ENCODE results near the gene TXN2. TPM values are rescaled to one million over a fixed set of nuclear protein-coding genes. Genes with fewer than 3 reads are reported as not detected.
A peak's percentile ranks its signal among the peaks of the same experiment; 100 is the strongest.

Gene TXN2
- total RNA-seq, 1 experiment from 2014 or later, result 87.0 TPM

DNA sequence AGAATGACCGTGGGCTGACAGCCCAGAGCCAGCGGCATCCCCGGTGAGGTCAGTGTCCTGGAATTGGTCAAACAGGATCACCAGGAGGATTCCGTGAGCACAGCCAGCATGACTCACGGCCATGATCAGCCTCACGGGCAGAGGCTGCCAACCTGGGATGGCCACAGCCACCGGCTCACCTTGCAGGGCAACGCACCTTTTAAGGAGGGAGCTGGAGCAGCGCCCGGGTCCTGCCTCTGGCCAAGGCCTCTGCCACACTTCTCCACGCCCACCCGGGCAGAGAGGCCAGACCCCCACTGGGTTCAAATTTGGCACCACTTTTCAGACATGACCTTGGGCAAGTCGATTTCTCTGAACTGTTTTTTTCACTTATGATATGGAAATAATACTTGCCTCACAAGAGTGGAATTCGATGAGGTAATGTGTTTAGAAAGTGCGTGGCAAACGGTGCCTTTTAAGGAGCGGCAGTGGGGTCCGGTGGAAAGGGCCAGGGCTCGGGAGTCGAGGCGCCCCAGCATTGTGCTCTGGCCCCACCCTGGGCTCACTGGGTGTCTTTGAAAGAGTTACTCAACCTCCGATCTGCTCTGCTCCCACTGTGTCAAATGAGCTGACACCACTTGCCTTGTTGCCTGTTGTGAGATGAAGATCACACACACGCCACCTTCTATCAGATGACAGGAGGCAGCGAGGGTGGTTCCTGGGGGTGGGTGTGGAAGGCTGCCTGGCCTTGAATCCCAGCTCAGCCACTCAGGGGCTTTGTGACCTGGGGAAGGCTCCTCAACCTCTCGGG, 16.0 kb downstream of the TXN2 start (continued):
- TF ChIP-seq POLR2AphosphoS5 (IDR thresholded peaks at IDR 0.05; ENCODE audit: low read depth, low read length) (peak; percentile 56; the same call in 1 of the 2 replicates), FOSL1 (IDR thresholded peaks at IDR 0.05; ENCODE audit: low read depth) (peak; percentile 81), CBX3 (IDR thresholded peaks at IDR 0.05; ENCODE audit: low read depth) (peak; percentile 61; the same call in 1 of the 2 replicates), SRF (IDR thresholded peaks at IDR 0.05; ENCODE audit: low read depth) (peak; percentile 91), ELF1 (IDR thresholded peaks at IDR 0.05; ENCODE audit: borderline replicate concordance, low read depth) (no peak)

DNA sequence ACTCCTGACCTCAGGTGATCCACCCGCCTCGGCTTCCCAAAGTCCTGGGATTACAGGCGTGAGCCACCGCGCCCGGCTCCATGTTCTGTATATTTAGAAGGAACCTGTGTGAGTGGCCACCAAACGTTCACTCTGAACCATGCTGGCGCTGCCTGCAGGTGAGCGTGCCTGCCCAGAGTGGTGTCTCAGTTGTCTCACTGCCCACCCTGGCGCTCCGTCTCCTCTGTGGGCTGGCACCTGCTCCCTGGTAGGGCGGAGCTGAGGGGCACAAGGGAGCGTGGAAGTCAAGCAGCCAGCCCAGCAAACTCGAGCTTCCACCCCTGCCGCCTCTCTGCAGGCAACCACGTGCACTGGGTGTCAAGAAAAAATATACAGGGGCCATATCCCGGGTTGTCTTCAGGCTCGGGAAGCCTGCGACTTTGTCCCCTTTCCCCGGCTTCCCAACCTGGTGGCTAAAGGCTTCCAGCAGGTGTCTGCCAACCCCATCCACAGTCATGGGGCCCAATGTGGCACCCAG, 16.7 kb downstream of the TXN2 start:
- Histone ChIP-seq H3K4me3 (replicated peaks in 1 of 2; ENCODE audit: low read depth in 1 of 2, low read length in 2 of 2) (peak overlapping the region in 1 of 2 experiments; percentile 32; a peak in 1 of 4 replicates), H3K9me2 (ENCODE audit: insufficient read depth) (no peaks in the 10 kb centered on the region), H3K4me2 (ENCODE audit: low read length) (peak overlapping the region; percentile 80), H3K9me3 (ENCODE audit: control insufficient read depth in 1 of 2, insufficient read depth in 1 of 2, low read depth in 1 of 2, low read length in 2 of 2) (no peaks in the 10 kb centered on the region), H4K20me1 (ENCODE audit: insufficient read depth) (no peaks in the 10 kb centered on the region), H3K79me2 (ENCODE audit: insufficient read depth, low read length) (no peaks in the 10 kb centered on the region), H3K4me1 (ENCODE audit: control insufficient read depth in 1 of 2, insufficient read depth in 2 of 2, low read length in 2 of 2) (peaks cover 69 to 80% of the 10 kb centered on the region in 2 experiments), H3K27me3 (ENCODE audit: insufficient read depth, low read length) (no peaks in the 10 kb centered on the region), H2AFZ (ENCODE audit: low read depth, low read length, poor library complexity, severe bottlenecking) (no peak overlapping the region), H3K27ac (ENCODE audit: low read depth, low read length) (peak overlapping the region; percentile 77), H3K9ac (ENCODE audit: low read length) (peak overlapping the region; percentile 54), H3K36me3 (ENCODE audit: control insufficient read depth in 1 of 2, insufficient read depth in 2 of 2, low read length in 2 of 2) (peaks cover 0 to 8% of the 10 kb centered on the region in 2 experiments; a peak in 1 of 4 replicates)
- TSS peak; percentile 53 for BruUV-seq (replicated peaks)
- peak; percentile 0; the same call in 1 of the 2 replicates for ATAC-seq
- RAD21 ChIA-PET (ENCODE audit: low non-redundant PET in 1 of 2, low total read pairs in 2 of 2, uncharacterized antibody in 2 of 2, unreplicated experiment in 2 of 2), result no interaction called here
- POLR2A ChIA-PET, result interaction anchor here (2.0 kb wide), 1 partner anchor 77 kb away, joined by 5 read pairs; the partner anchor contains the start of gene MYH9
- CTCF ChIA-PET, result interaction anchor here (3.8 kb wide), 1 partner anchor 163 kb away, joined by 20 read pairs; no protein-coding TSS in a partner anchor
- DNase-seq (ENCODE audit: low read depth, low spot score), result no peak
- intact Hi-C loops (cut with micrococcal nuclease), result loop anchor here (5.0 kb wide), 1 partner anchor 77 kb away; the partner anchor contains the start of gene MYH9
- TF ChIP-seq SIN3A (IDR thresholded peaks at IDR 0.05; ENCODE audit: low read depth) (no peak), POLR2AphosphoS5 (IDR thresholded peaks at IDR 0.05; ENCODE audit: low read depth, low read length) (no peak), FOSL1 (IDR thresholded peaks at IDR 0.05; ENCODE audit: low read depth) (no peak), EZH2 (IDR thresholded peaks at IDR 0.05) (no peak), ELF1 (IDR thresholded peaks at IDR 0.05; ENCODE audit: borderline replicate concordance, low read depth) (no peak), YY1 (IDR thresholded peaks at IDR 0.05; ENCODE audit: extremely low read depth, insufficient replicate concordance, low read depth, low read length) (no peak), ZNF274 (IDR thresholded peaks at IDR 0.05; ENCODE audit: low read depth, low read length) (no peak), CEBPB (IDR thresholded peaks at IDR 0.05; ENCODE audit: low read depth) (no peak), SP1 (IDR thresholded peaks at IDR 0.05; ENCODE audit: low read depth) (no peak), JUND (IDR thresholded peaks at IDR 0.05) (no peak), RAD21 (IDR thresholded peaks at IDR 0.05; ENCODE audit: low read depth) (no peak), TCF7L2 (IDR thresholded peaks at IDR 0.05; ENCODE audit: borderline replicate concordance, extremely low read depth, insufficient read depth, insufficient read length) (no peak), POLR2A (IDR thresholded peaks at IDR 0.05; ENCODE audit: borderline replicate concordance, extremely low read depth, insufficient read depth, insufficient read length) (no peak), CBX3 (IDR thresholded peaks at IDR 0.05; ENCODE audit: low read depth) (no peak), EZH2phosphoT487 (IDR thresholded peaks at IDR 0.05; ENCODE audit: borderline replicate concordance) (no peak)
- TF ChIP-seq, protein P1, sequence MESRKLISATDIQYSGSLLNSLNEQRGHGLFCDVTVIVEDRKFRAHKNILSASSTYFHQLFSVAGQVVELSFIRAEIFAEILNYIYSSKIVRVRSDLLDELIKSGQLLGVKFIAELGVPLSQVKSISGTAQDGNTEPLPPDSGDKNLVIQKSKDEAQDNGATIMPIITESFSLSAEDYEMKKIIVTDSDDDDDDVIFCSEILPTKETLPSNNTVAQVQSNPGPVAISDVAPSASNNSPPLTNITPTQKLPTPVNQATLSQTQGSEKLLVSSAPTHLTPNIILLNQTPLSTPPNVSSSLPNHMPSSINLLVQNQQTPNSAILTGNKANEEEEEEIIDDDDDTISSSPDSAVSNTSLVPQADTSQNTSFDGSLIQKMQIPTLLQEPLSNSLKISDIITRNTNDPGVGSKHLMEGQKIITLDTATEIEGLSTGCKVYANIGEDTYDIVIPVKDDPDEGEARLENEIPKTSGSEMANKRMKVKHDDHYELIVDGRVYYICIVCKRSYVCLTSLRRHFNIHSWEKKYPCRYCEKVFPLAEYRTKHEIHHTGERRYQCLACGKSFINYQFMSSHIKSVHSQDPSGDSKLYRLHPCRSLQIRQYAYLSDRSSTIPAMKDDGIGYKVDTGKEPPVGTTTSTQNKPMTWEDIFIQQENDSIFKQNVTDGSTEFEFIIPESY (IDR thresholded peaks at IDR 0.05; ENCODE audit: extremely low read depth, insufficient replicate concordance, low read length), result no peak
- TF ChIP-seq, protein P2, sequence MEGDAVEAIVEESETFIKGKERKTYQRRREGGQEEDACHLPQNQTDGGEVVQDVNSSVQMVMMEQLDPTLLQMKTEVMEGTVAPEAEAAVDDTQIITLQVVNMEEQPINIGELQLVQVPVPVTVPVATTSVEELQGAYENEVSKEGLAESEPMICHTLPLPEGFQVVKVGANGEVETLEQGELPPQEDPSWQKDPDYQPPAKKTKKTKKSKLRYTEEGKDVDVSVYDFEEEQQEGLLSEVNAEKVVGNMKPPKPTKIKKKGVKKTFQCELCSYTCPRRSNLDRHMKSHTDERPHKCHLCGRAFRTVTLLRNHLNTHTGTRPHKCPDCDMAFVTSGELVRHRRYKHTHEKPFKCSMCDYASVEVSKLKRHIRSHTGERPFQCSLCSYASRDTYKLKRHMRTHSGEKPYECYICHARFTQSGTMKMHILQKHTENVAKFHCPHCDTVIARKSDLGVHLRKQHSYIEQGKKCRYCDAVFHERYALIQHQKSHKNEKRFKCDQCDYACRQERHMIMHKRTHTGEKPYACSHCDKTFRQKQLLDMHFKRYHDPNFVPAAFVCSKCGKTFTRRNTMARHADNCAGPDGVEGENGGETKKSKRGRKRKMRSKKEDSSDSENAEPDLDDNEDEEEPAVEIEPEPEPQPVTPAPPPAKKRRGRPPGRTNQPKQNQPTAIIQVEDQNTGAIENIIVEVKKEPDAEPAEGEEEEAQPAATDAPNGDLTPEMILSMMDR (IDR thresholded peaks at IDR 0.05 in 2 of 3, conservative IDR thresholded peaks at IDR 0.05 in 1 of 3; ENCODE audit: borderline replicate concordance in 1 of 3, insufficient read depth in 1 of 3, low read depth in 2 of 3, low read length in 2 of 3), result no peak
- TF ChIP-seq, protein P3, sequence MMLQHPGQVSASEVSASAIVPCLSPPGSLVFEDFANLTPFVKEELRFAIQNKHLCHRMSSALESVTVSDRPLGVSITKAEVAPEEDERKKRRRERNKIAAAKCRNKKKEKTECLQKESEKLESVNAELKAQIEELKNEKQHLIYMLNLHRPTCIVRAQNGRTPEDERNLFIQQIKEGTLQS (IDR thresholded peaks at IDR 0.05), result no peak
